Measurements from ENCODE around the gene ACIN1. TPM values are rescaled to one million over a fixed set of nuclear protein-coding genes. Genes with fewer than 3 reads are reported as not detected.

The ACIN1 gene
- total RNA-seq, 2 experiments from 2014 or later: 152 to 156 TPM

GRCh38 chr14:23060536-23061260 is 34.2 kb downstream of the ACIN1 start:
- no peak for DNase-seq
- H3K27me3 Mint-ChIP-seq (ENCODE audit: low read depth): peaks cover 5% of the 10 kb centered on the region
- H3K9me3 Mint-ChIP-seq: no peaks in the 10 kb centered on the region
- peaks cover 18% of the 10 kb centered on the region for H3K4me1 Mint-ChIP-seq (ENCODE audit: low read depth)
- peaks cover 31% of the 10 kb centered on the region for H3K36me3 Mint-ChIP-seq (ENCODE audit: low read depth)
- CTCF ChIA-PET: interaction anchor here (0.6 to 21.5 kb wide), 8 partner anchors 8 to 233 kb away, joined by 3 to 713 read pairs (median 8); partner anchors contain the start of genes ACIN1, AJUBA, C14orf119 and HAUS4
- H3K27ac Mint-ChIP-seq: no peak overlapping the region
- no peak overlapping the region for H3K4me3 Mint-ChIP-seq
- intact Hi-C loops (cut with micrococcal nuclease): no loop called here

DNA sequence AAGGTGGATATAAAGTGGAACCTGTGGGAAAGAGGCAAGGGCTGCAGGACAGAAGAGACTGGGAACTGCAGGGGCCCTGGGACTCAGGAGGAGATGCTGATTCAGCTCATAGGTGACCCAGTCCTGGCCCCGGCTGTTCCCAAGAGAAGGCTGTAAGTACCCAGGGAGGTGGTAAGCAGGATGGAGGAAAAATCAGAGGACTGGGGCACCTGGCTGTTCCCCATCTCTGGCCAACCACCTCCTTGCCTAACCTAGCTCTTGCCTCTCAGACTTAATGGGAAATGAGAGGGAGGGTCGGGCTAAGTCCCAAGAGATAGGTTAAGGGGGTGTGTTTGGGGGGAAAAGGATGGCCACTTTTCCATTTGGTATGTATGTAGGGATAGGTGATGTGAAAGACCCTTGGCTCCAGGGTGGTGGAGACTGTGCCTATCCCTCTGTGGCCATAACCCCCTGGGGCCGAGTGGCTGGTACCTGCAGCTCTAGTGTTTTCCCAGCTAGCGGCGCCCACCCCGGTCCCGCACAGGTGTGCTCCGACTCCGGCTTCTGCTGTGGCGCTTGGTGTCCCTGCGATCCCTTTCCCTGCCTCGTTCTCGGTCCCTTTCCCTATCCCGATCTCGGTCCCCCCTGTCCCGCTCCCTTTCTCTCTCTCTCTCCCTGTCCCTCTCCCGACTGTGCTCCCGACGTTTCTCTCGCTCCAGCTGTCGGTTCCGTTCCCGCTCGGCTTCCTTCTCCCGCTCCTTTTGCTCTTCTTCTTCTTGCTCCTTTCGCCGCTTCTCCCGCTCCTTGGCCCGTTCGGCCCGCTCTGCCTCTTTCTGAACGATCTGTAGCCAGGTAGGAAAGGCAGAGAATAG is 36.1 kb downstream of the ACIN1 start:
- intact Hi-C loops (cut with micrococcal nuclease): loop anchor here (1.0 to 5.0 kb wide), 5 partner anchors 65 to 502 kb away; no protein-coding TSS in a partner anchor
- H3K27ac Mint-ChIP-seq: no peak overlapping the region
- H3K9me3 Mint-ChIP-seq: no peaks in the 10 kb centered on the region
- CTCF ChIA-PET: interaction anchor here (0.6 to 21.5 kb wide), 29 partner anchors 10 to 294 kb away, joined by 3 to 713 read pairs (median 7); partner anchors contain the start of genes ACIN1, AJUBA, C14orf119 and HAUS4
- no peak for DNase-seq
- peaks cover 21% of the 10 kb centered on the region for H3K36me3 Mint-ChIP-seq (ENCODE audit: low read depth)
- H3K4me3 Mint-ChIP-seq: no peak overlapping the region
- peaks cover 16% of the 10 kb centered on the region for H3K4me1 Mint-ChIP-seq (ENCODE audit: low read depth)
- peaks cover 5% of the 10 kb centered on the region for H3K27me3 Mint-ChIP-seq (ENCODE audit: low read depth)

DNA sequence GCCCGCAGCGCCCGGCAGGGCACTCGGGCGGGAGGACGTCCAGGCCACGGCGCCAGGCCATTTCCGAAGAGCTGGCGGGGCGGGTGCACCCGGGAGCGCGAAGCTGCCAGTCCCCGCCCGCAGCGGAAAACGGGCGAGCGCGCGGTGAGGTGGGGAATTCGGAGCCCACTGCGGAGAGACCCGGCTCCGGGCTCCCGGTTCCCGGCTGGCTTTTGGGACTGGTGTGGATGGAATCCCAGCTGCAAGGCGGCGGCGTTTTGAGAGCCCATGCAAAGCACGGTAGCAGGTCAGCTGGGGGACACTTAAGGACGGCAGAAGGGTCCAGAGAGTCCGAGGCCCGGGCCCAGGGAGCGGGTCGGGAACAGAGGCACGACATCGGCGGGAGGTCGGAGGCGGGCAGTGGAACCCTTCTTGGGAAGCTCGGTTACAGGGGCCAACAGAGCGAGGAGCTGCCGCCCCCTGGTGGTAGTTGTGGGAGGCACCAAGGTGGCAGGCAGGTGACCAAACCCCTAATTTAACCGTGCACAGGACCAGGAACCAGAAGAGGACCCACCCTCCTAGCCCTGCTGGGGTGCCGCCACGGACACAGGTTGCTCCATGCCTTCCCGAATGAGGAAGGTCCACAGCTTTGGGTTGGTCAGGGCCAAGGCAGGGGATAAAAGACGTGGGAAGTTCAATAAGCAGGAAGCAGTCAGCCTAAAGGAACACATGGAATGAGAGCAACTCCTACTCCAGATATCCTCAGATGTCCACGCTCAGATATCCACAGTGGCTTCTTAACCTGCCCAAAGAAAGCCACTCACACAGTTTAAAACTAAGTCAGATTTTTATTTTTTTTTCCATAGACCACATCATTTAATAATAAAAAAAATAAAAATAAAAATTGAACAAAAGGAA is 36.9 kb downstream of the ACIN1 start:
- no peak overlapping the region for H3K27ac Mint-ChIP-seq
- peaks cover 17% of the 10 kb centered on the region for H3K36me3 Mint-ChIP-seq (ENCODE audit: low read depth)
- no peaks in the 10 kb centered on the region for H3K9me3 Mint-ChIP-seq
- intact Hi-C loops (cut with micrococcal nuclease): loop anchor here (1.0 to 5.0 kb wide), 8 partner anchors 23 to 501 kb away; no protein-coding TSS in a partner anchor
- DNase-seq: peak; percentile 92
- H3K4me1 Mint-ChIP-seq (ENCODE audit: low read depth): peaks cover 16% of the 10 kb centered on the region
- peak overlapping the region; percentile 80 for H3K4me3 Mint-ChIP-seq
- CTCF ChIA-PET: interaction anchor here (0.5 to 21.5 kb wide), 35 partner anchors 11 to 403 kb away, joined by 3 to 713 read pairs (median 5); partner anchors contain the start of genes ACIN1, AJUBA, C14orf119 and HAUS4
- H3K27me3 Mint-ChIP-seq (ENCODE audit: low read depth): peaks cover 5% of the 10 kb centered on the region

- Mint-ChIP-seq H3K27ac (no peak within 1 kb of the TSS), H3K27me3 (ENCODE audit: low read depth) (peaks cover 5% of the 10 kb centered on the region), H3K36me3 (ENCODE audit: low read depth) (peaks cover 13% of the 10 kb centered on the region)
These were observed 37.8 kb downstream of the ACIN1 start, which contains the start of gene CDH24 for GRCh38 chr14:23056956-23057756. Gene CDH24, minus strand, starts transcription at chr14:23057520. Its CDS starts 1,787 bp downstream, at chr14:23055733.

DNA sequence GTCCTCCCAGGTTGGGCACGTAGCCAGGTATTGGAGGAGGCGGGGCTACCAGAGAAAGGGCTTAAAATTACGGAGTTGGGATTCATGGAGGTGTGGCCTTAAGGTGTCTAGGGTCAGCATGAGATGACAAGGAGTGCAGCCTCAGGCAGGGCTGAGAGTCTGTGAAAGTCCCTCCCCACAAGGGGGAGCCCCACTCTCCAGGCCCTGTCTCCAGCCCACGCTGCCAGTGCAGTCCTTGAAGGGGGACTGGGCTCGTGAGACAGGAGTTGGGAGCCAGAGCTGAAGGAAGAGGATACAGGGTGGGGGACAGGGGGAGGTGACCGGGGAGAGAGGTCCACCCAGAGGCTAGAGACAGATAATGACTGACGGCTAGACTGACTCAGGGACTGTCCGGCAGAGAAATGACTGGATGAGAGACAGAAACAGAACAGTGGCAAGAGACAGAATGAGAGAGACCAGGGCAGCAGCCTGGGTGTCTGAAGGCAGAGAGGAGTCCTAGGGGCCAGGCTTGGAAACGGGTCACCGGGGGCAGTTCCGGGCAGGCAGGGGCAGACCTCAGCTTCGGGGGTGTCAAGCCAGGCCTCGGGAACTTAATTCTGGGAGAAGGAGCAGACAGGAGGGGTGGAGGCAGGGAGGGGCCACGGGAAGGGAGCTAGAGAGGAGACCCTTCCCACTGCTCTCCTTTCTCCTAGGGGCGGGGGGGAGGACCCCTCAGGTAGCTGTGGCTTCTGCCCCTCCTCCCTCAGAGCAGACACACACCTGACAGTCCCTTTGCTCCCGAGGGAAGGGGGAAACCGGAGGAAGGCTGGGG is 38.6 kb downstream of the ACIN1 start:
- peak overlapping the region; percentile 74 for H3K4me3 Mint-ChIP-seq
- peak; percentile 63 for DNase-seq
- CTCF ChIA-PET: interaction anchor here (0.5 to 21.5 kb wide), 20 partner anchors 9 to 131 kb away, joined by 3 to 713 read pairs (median 6); partner anchors contain the start of genes ACIN1, AJUBA, C14orf119 and HAUS4
- H3K4me1 Mint-ChIP-seq (ENCODE audit: low read depth): peaks cover 16% of the 10 kb centered on the region
- H3K27me3 Mint-ChIP-seq (ENCODE audit: low read depth): peaks cover 5% of the 10 kb centered on the region
- H3K27ac Mint-ChIP-seq: no peak overlapping the region
- intact Hi-C loops (cut with micrococcal nuclease): loop anchor here (2.0 to 5.0 kb wide), 2 partner anchors 234 to 499 kb away; no protein-coding TSS in a partner anchor
- peaks cover 11% of the 10 kb centered on the region for H3K36me3 Mint-ChIP-seq (ENCODE audit: low read depth)
- H3K9me3 Mint-ChIP-seq: no peaks in the 10 kb centered on the region

More at GRCh38 chr14:23056956-23057756, 37.8 kb downstream of the ACIN1 start, which contains the start of gene CDH24:
- H3K4me3 Mint-ChIP-seq: peak within 1 kb of the TSS; percentile 80
- peaks cover 16% of the 10 kb centered on the region for H3K4me1 Mint-ChIP-seq (ENCODE audit: low read depth)
- peak; percentile 70 for DNase-seq
- intact Hi-C loops (cut with micrococcal nuclease): loop anchor here (1.0 to 5.0 kb wide), 4 partner anchors 22 to 500 kb away; no protein-coding TSS in a partner anchor
- no peaks in the 10 kb centered on the region for H3K9me3 Mint-ChIP-seq
- CTCF ChIA-PET: interaction anchor here (0.5 to 21.5 kb wide), 35 partner anchors 11 to 404 kb away, joined by 3 to 713 read pairs (median 6); partner anchors contain the start of genes ACIN1, AJUBA, C14orf119 and HAUS4

- H3K4me3 Mint-ChIP-seq: no peak overlapping the region
- H3K4me1 Mint-ChIP-seq (ENCODE audit: low read depth): peaks cover 16% of the 10 kb centered on the region
- no peak overlapping the region for H3K27ac Mint-ChIP-seq
- intact Hi-C loops (cut with micrococcal nuclease): loop anchor here (2.0 to 5.0 kb wide), 2 partner anchors 233 to 498 kb away; no protein-coding TSS in a partner anchor
- CTCF ChIA-PET: interaction anchor here (0.8 to 21.5 kb wide), 16 partner anchors 10 to 126 kb away, joined by 3 to 713 read pairs (median 4); partner anchors contain the start of genes AJUBA, HAUS4 and PRMT5
- H3K36me3 Mint-ChIP-seq (ENCODE audit: low read depth): peaks cover 5% of the 10 kb centered on the region
- no peak for DNase-seq
- H3K9me3 Mint-ChIP-seq: no peaks in the 10 kb centered on the region
- peaks cover 5% of the 10 kb centered on the region for H3K27me3 Mint-ChIP-seq (ENCODE audit: low read depth)
These were observed 39.3 kb downstream of the ACIN1 start for GRCh38 chr14:23055621-23056144.

DNA sequence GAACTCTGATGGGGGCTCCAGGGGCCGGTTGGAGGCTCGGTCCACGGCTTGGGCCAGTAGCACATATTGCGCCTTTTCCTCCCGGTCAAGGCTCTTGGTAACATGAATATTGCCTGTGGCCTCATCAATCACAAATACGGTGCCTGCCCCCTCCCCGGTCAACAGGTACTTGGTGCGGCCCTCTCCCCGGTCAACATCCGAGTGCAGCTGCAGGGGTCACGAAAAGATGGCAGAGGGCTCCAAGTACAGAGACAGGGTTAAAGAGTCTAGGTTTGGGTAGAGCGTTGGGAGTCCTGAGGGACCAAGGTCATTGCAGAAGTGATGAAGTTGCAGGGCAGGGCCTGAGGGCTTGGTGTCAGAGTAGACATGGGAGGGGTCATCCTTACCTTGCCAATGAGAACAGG is 39.8 kb downstream of the ACIN1 start:
- no peaks in the 10 kb centered on the region for H3K9me3 Mint-ChIP-seq
- peaks cover 5% of the 10 kb centered on the region for H3K27me3 Mint-ChIP-seq (ENCODE audit: low read depth)
- peaks cover 5% of the 10 kb centered on the region for H3K36me3 Mint-ChIP-seq (ENCODE audit: low read depth)
- H3K4me3 Mint-ChIP-seq: no peak overlapping the region
- H3K27ac Mint-ChIP-seq: no peak overlapping the region
- H3K4me1 Mint-ChIP-seq (ENCODE audit: low read depth): peaks cover 16% of the 10 kb centered on the region
- no peak for DNase-seq
- CTCF ChIA-PET: interaction anchor here (0.6 to 21.5 kb wide), 21 partner anchors 11 to 126 kb away, joined by 3 to 713 read pairs (median 4); partner anchors contain the start of genes AJUBA, HAUS4, PRMT5 and PSMB11
- intact Hi-C loops (cut with micrococcal nuclease): loop anchor here (5.0 kb wide), 1 partner anchor 498 kb away; no protein-coding TSS in a partner anchor

DNA sequence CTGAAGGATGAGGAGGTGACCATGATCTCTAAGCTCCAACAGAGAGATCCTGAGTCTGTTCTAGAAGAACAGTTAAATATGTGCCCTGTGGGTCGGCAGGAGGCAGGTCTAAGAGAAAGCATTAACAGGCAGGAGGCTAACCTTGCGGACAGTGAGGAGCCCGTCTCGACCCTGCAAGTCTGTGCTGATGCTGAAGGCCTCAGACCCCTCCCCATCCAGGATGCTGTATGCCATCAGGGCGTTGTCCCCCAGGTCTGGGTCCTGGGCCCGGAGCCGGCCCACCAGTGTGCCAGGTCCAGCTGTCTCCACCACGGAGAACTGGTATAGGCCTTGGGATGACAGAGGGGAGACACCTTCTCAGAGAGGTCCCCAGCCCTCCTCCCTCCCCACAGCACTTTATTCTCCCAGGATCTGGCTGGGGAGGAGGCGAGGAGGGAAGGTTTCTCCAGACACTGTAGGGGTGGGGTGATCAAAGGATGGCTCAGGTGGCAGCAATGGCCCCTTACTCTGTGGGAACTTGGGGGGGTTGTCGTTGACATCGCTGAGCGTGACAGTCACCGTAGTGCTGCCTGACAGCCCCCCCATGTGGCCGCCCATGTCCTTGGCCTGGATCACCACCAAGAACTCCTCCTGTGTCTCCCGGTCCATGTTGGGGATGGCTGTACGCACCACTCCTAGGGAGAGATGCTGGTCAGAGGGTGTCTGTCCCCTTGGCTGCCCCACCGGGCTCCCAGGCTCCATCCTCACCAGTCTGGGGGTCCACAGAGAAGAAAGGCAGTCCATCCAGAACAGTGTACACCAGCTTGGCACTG is 40.7 kb downstream of the ACIN1 start:
- H3K4me3 Mint-ChIP-seq: no peak overlapping the region
- no peaks in the 10 kb centered on the region for H3K9me3 Mint-ChIP-seq
- peaks cover 3% of the 10 kb centered on the region for H3K36me3 Mint-ChIP-seq (ENCODE audit: low read depth)
- H3K27ac Mint-ChIP-seq: no peak overlapping the region
- H3K27me3 Mint-ChIP-seq (ENCODE audit: low read depth): peaks cover 5% of the 10 kb centered on the region
- CTCF ChIA-PET: interaction anchor here (0.7 to 21.5 kb wide), 11 partner anchors 12 to 125 kb away, joined by 3 to 713 read pairs (median 5); partner anchors contain the start of genes AJUBA, PRMT5 and PSMB11
- H3K4me1 Mint-ChIP-seq (ENCODE audit: low read depth): peaks cover 16% of the 10 kb centered on the region
- peak; percentile 69 for DNase-seq
- intact Hi-C loops (cut with micrococcal nuclease): no loop called here

GRCh38 chr14:23053426-23053825 is 41.5 kb downstream of the ACIN1 start:
- intact Hi-C loops (cut with micrococcal nuclease): no loop called here
- CTCF ChIA-PET: interaction anchor here (0.9 to 21.5 kb wide), 5 partner anchors 13 to 79 kb away, joined by 3 to 713 read pairs (median 5); partner anchors contain the start of gene AJUBA

More at GRCh38 chr14:23053426-23053825, 41.5 kb downstream of the ACIN1 start:
- peaks cover 5% of the 10 kb centered on the region for H3K27me3 Mint-ChIP-seq (ENCODE audit: low read depth)
- no peak overlapping the region for H3K4me3 Mint-ChIP-seq
- no peaks in the 10 kb centered on the region for H3K9me3 Mint-ChIP-seq
- DNase-seq: no peak
- H3K36me3 Mint-ChIP-seq (ENCODE audit: low read depth): peaks cover 3% of the 10 kb centered on the region
- H3K27ac Mint-ChIP-seq: no peak overlapping the region
- H3K4me1 Mint-ChIP-seq (ENCODE audit: low read depth): peaks cover 16% of the 10 kb centered on the region

Measured in activated naive CD4-positive, alpha-beta T cell treated with anti-CD3 and anti-CD28 coated beads for 36 hours (primary cell).